Measurements from ENCODE around the gene PIK3R1.

DNA sequence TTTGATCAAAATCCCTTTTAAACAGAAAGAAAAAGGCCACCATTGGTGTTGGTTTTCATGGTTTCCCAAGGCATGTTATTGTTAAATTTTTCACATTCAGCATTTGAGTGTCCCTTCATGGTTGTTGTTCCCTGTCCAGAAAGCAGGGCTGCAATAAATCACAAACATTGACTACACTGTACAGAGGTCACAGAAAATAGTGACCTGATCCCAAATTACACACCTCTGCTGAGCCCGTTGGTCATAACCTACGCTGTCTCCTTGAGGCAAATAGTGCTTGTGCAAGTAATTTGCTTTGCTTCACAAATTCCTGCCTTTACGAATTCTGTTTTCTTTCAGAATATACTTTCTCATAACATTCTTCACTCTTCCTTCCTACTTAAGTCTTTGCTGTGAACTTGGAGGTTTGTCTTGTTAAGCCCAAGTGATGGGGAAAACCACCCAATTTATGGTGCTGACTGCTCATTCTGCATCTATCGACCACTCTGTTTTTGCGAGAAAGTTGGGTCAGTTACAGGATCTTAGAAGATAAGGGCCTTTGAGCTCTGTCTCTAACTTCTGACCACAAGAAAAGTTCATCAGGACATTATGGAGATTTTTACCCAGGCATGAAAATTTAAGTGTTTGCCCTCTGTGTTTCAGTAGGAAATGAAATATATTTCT lies 16.0 kb downstream of the PIK3R1 start:
- TF ChIP-seq, protein P1, sequence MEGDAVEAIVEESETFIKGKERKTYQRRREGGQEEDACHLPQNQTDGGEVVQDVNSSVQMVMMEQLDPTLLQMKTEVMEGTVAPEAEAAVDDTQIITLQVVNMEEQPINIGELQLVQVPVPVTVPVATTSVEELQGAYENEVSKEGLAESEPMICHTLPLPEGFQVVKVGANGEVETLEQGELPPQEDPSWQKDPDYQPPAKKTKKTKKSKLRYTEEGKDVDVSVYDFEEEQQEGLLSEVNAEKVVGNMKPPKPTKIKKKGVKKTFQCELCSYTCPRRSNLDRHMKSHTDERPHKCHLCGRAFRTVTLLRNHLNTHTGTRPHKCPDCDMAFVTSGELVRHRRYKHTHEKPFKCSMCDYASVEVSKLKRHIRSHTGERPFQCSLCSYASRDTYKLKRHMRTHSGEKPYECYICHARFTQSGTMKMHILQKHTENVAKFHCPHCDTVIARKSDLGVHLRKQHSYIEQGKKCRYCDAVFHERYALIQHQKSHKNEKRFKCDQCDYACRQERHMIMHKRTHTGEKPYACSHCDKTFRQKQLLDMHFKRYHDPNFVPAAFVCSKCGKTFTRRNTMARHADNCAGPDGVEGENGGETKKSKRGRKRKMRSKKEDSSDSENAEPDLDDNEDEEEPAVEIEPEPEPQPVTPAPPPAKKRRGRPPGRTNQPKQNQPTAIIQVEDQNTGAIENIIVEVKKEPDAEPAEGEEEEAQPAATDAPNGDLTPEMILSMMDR (IDR thresholded peaks at IDR 0.05), result no peak
- no peak for TF ChIP-seq POLR2A (IDR thresholded peaks at IDR 0.05)
